Astrocyte of the spinal cord (primary cell): ENCODE results near the gene ASCC2.

Experiments
- DNase-seq: peaks from one replicate; pipeline ENCODE4 v3.0.0; 2011; ENCODE audit warnings: low read depth, low spot score
- H3K4me3 ChIP-seq: 2 replicates; pipeline ENCODE4 v1.5.1; 2011; ENCODE audit warnings: low read depth, mild to moderate bottlenecking, low read length, moderate library complexity
- in situ Hi-C: cut with HindIII; loops from 2 replicates; pipeline ENCODE4 v1.10.0; 2017; ENCODE audit warnings: low sequenced_read_pairs
- TF ChIP-seq, protein P1 (sequence below): IDR thresholded peaks from 2 replicates; pipeline ENCODE4 v1.5.1; 2012; ENCODE audit warnings: low read depth, mild to moderate bottlenecking, low read length, inconsistent platforms

Gene ASCC2, protein sequence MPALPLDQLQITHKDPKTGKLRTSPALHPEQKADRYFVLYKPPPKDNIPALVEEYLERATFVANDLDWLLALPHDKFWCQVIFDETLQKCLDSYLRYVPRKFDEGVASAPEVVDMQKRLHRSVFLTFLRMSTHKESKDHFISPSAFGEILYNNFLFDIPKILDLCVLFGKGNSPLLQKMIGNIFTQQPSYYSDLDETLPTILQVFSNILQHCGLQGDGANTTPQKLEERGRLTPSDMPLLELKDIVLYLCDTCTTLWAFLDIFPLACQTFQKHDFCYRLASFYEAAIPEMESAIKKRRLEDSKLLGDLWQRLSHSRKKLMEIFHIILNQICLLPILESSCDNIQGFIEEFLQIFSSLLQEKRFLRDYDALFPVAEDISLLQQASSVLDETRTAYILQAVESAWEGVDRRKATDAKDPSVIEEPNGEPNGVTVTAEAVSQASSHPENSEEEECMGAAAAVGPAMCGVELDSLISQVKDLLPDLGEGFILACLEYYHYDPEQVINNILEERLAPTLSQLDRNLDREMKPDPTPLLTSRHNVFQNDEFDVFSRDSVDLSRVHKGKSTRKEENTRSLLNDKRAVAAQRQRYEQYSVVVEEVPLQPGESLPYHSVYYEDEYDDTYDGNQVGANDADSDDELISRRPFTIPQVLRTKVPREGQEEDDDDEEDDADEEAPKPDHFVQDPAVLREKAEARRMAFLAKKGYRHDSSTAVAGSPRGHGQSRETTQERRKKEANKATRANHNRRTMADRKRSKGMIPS

DNA sequence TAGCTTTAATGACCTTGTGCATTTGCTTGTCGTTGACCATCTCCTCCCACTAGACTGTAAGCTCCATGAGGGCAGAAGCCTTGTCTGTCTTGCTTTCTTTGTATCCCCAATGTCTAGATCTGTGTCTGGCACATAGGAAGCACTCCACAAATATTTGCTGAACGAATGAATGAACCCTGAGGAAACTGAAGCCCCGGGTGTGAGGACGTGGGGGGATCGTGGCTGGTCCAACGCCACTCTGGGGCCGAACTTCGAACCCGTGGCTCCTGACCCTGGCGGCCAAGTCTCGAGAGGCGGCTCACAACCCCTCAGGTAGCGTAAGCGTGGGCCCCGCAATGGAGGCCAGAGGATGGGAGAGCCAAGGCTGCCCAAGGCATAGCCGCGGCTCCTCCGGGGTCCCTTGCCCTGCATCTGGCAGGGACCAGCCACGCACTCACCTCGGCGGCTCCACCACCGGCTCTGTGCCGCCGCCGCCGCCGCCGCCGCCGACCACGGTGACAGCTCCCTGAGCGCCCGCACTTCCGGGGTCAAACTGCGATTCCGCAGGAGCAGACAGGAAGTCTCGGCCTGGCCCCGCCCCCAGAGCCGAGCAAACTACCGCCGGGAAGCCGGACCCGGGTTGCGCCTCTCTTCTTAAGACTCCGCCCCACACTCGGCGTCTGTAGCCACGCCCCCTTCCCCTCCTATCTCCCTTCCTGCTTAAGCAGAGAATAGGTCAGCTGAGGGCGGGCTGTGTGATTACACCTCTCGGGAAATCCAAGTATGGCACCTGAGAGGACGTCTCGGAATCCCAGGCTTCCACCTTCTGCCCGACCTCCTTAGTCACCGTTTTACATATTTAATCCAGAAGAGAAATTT, at the start of gene ASCC2:
Gene ASCC2, minus strand, starts transcription at position 534 of the 858 bp plus-strand sequence. CDS start 5,949 bp downstream, outside the sequence.
- peak; percentile 97 for DNase-seq
- in situ Hi-C loops: no loop called here
- H3K4me3 ChIP-seq: peak within 1 kb of the TSS; percentile 96
- TF ChIP-seq, protein P1, sequence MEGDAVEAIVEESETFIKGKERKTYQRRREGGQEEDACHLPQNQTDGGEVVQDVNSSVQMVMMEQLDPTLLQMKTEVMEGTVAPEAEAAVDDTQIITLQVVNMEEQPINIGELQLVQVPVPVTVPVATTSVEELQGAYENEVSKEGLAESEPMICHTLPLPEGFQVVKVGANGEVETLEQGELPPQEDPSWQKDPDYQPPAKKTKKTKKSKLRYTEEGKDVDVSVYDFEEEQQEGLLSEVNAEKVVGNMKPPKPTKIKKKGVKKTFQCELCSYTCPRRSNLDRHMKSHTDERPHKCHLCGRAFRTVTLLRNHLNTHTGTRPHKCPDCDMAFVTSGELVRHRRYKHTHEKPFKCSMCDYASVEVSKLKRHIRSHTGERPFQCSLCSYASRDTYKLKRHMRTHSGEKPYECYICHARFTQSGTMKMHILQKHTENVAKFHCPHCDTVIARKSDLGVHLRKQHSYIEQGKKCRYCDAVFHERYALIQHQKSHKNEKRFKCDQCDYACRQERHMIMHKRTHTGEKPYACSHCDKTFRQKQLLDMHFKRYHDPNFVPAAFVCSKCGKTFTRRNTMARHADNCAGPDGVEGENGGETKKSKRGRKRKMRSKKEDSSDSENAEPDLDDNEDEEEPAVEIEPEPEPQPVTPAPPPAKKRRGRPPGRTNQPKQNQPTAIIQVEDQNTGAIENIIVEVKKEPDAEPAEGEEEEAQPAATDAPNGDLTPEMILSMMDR: no peak

DNA sequence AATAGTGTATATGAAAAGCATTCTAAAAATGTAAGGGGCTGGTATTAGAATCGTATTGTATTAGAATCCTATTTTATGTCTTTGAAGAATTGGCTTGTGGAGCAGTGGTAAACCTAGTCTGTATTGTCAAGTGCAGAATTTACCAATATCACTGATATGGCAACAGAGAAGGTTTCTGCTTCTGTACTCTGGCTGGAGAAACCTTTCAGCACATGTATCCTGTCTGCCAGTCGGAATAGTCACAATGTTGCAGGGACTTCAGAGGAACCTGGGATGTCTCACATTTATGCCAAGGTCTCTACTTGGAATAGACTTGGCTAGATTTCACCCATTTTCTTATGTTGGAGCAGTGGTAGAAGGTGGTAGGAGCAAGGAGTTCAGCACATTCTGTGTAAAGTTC, 49.3 kb upstream of the ASCC2 start:
- TF ChIP-seq, protein P1: no peak
- DNase-seq: no peak

DNA sequence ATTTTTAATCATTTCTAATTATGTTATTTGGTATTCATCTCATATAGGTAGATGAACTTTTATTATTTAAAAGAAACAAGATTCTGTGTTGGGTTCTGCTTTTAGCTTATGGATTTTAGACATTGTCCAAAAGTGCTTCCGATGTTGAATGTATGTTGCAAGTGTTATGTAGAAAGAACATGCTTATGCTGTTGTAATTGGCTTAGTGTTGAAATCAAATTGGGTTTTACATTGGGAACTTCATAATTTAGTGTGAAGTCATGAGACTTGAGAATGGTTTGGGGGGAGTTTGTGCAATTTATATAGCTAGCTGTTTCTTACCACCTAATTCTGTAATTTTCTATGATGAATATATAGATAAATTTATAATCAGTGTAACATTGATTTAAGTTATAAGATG, 48.5 kb upstream of the ASCC2 start:
- no peak overlapping the region for H3K4me3 ChIP-seq
- no peak for DNase-seq
- TF ChIP-seq, protein P1: no peak
- in situ Hi-C loops: no loop called here

More for the DNA sequence above, 49.3 kb upstream of the ASCC2 start:
- no peak overlapping the region for H3K4me3 ChIP-seq
- in situ Hi-C loops: no loop called here

DNA sequence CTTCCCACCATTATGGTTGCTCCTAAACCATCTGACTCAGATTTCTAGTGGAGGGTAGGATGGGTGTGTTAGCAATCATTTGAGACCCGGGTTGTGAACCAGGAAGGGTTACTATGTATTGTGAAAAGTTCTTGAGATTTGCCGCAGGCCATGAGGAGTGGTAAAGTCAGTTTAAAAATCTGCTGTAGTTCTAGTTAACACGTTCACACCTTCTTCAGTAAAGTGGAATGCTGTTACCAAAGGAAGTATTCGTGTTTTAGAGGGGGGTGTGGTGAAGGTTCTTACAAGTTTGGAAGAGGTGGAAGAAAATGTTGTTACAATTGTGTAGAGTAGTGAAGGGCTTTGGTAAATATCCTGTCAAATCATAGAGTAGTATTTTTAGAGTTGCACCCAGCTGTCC, 47.5 kb upstream of the ASCC2 start:
- in situ Hi-C loops: no loop called here
- H3K4me3 ChIP-seq: no peak overlapping the region
- TF ChIP-seq, protein P1: no peak
- DNase-seq: no peak

DNA sequence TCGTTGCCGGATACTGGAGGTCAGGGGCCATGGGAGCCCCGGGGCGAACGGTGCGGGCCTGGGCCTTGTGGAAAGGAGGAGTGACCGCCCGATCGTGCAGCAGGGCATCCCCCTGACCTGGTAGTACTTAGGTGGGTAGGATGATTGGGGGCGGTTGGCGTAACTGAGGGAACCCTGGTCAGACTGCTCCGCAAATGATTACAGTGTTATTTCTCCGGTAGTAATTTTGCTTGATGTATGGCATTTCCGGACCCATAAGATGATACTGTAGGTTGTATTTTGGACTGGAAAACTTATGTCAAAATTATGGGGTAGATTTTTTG, 45.7 kb upstream of the ASCC2 start:
- peak overlapping the region; percentile 91 for H3K4me3 ChIP-seq
- peak; percentile 18 for DNase-seq
- in situ Hi-C loops: no loop called here
- TF ChIP-seq, protein P1: no peak
